COLO668 (cell line): ENCODE data around the gene ZNF286A.
"Not testable (repeated sequence)": the region's sequence is repeated elsewhere in the genome, so short reads cannot be mapped to it uniquely, and the experiment has no call there.

Source experiments
- DNase-seq: peaks from one replicate; lab custom pipeline; 2025; ENCODE audit not compliant: unreplicated experiment; lab: John Stamatoyannopoulos, UW

Gene ZNF286A

GRCh38 chr17:15768865-15769533, 69.4 kb downstream of the ZNF286A start:
- DNase-seq: not testable (repeated sequence)
